22Rv1 (cell line): ENCODE data around the gene DNAH8.

Experiments
- CTCF ChIP-seq: fragments of 450-650 bp; IDR thresholded peaks from 2 replicates; pipeline ENCODE4 v1.5.1; 2017; ENCODE audit warnings: mild to moderate bottlenecking
- ZFX ChIP-seq: fragments of 450-650 bp; IDR thresholded peaks from 2 replicates; pipeline ENCODE4 v1.6.1; 2017; ENCODE audit warnings: antibody characterized with exemption, borderline replicate concordance

DNA sequence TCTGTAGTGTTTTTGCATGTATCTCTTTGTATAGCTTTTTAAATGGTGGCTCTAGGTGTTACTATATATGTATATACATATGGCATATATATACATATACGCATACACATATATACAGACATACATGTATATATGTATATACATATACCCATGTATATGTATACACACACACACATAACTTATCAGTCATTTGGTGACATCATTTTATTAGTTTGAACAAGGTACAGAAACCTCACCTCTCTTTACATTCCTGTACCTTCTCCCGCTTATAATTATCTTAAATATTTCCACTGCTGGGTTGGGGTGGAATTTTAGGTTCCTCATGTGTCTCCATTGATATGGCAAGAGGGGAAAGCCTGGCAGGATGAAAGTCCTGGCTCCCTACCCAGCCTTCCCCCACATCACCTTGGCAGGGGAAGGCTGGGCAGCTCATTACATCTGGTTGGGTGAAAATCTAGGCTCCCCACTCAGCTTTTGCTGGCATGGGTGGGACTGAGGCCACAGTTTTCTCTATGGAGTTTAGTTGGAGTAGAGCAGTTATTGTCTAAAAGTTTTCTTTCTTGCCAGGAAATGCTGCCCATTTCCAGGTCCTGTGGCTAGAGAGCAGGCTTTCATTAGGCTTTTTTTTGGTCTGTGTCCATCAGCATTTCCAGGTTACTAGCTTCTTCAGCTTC, 19.7 kb upstream of the DNAH8 start:
- no peak for TF ChIP-seq CTCF
- TF ChIP-seq ZFX = no peak
